ENCODE results near the gene APOBEC2.

APOBEC2 gene

GRCh38 chr6:41098366-41098765, 45.4 kb downstream of the APOBEC2 start:
- H3K27ac Mint-ChIP-seq = no peak overlapping the region
- peaks cover 75% of the 10 kb centered on the region for H3K36me3 Mint-ChIP-seq (ENCODE audit: low read depth)
- H3K9me3 Mint-ChIP-seq = no peaks in the 10 kb centered on the region
- DNase-seq = no peak
- H3K4me1 Mint-ChIP-seq = no peaks in the 10 kb centered on the region
- no peaks in the 10 kb centered on the region for H3K27me3 Mint-ChIP-seq (ENCODE audit: low read depth, poor library complexity)
- no peak overlapping the region for H3K4me3 Mint-ChIP-seq
- no peak for TF ChIP-seq CTCF (IDR thresholded peaks at IDR 0.05)

GRCh38 chr6:41100871-41101287, 47.9 kb downstream of the APOBEC2 start:
- no peaks in the 10 kb centered on the region for H3K27me3 Mint-ChIP-seq (ENCODE audit: low read depth, poor library complexity)
- DNase-seq = no peak
- H3K9me3 Mint-ChIP-seq = no peaks in the 10 kb centered on the region
- peaks cover 53% of the 10 kb centered on the region for H3K36me3 Mint-ChIP-seq (ENCODE audit: low read depth)
- TF ChIP-seq CTCF (IDR thresholded peaks at IDR 0.05) = no peak
- no peak overlapping the region for H3K27ac Mint-ChIP-seq
- H3K4me1 Mint-ChIP-seq = no peaks in the 10 kb centered on the region
- H3K4me3 Mint-ChIP-seq = no peak overlapping the region

- no peak overlapping the region for H3K27ac Mint-ChIP-seq
- no peaks in the 10 kb centered on the region for H3K9me3 Mint-ChIP-seq
- H3K4me1 Mint-ChIP-seq = no peaks in the 10 kb centered on the region
- H3K27me3 Mint-ChIP-seq (ENCODE audit: low read depth, poor library complexity) = no peaks in the 10 kb centered on the region
- H3K4me3 Mint-ChIP-seq = no peak overlapping the region
- DNase-seq = no peak
- TF ChIP-seq CTCF (IDR thresholded peaks at IDR 0.05) = no peak
- peaks cover 23% of the 10 kb centered on the region for H3K36me3 Mint-ChIP-seq (ENCODE audit: low read depth)
Observed at GRCh38 chr6:41103847-41104246, 50.8 kb downstream of the APOBEC2 start.

- Mint-ChIP-seq H3K36me3 (ENCODE audit: low read depth) (no peaks in the 10 kb centered on the region), H3K4me3 (no peak overlapping the region), H3K27ac (no peak overlapping the region), H3K4me1 (peaks cover 14% of the 10 kb centered on the region), H3K9me3 (no peaks in the 10 kb centered on the region), H3K27me3 (ENCODE audit: low read depth, poor library complexity) (peaks cover 2% of the 10 kb centered on the region)
- TF ChIP-seq CTCF (IDR thresholded peaks at IDR 0.05) = no peak
- no peak for DNase-seq
Observed at GRCh38 chr6:41111017-41111416, 58.0 kb downstream of the APOBEC2 start.

Data from nephron progenitor cell (in vitro differentiated cells).